Brain microvascular endothelial cell (primary cell): ENCODE results near the gene FUT6.

Experiments used
- DNase-seq: peaks from one replicate; pipeline ENCODE4 v3.0.0-alpha.2; 2020
- H3K27ac ChIP-seq: fragments of 250-450 bp; sonication (Bioruptor Pico); 2 replicates; pipeline ENCODE4 v1.5.1; 2020; ENCODE audit warnings: mild to moderate bottlenecking, moderate library complexity
- H3K27me3 ChIP-seq: fragments of 250-450 bp; sonication (Bioruptor Pico); replicated peaks from 2 replicates; pipeline ENCODE4 v1.5.1; 2020; ENCODE audit warnings: mild to moderate bottlenecking
- H3K36me3 ChIP-seq: fragments of 250-450 bp; sonication (Bioruptor Pico); replicated peaks from 2 replicates; pipeline ENCODE4 v1.5.1; 2020; ENCODE audit warnings: mild to moderate bottlenecking
- H3K4me3 ChIP-seq: 2 replicates; pipeline ENCODE4 v1.5.1; 2011; ENCODE audit warnings: low read depth, mild to moderate bottlenecking, control low read depth, low read length, moderate library complexity
- in situ Hi-C: cut with HindIII; loops from 2 replicates; pipeline ENCODE4 v1.10.0; 2017; ENCODE audit warnings: low sequenced_read_pairs, low pct_ligation_motif_present
- TF ChIP-seq, protein P1 (sequence below): IDR thresholded peaks from 2 replicates; pipeline ENCODE4 v1.5.1; 2011; ENCODE audit warnings: low read depth, mild to moderate bottlenecking, moderate library complexity, low read length, control low read depth, inconsistent platforms; ENCODE audit errors: missing control alignments

Gene FUT6

DNA sequence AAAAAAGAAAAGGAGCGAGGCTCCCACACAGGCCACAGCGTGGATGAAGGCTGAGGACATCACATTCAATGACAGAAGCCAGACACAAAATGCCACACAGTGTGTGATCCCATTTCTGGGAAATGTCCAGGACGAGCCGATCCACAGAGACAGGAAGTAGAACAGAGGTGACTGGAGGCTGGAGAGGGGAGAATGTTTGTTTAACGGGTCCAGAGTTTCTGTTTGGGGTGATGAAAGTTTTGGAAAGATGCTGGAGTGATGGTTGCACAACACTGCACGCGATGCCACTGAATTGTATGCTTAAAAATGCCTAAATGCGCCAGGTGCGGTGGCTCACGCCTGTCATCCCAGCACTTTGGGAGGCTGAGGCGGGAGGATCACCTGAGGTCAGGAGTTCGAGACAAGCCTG is 31.5 kb upstream of the FUT6 start:
- TF ChIP-seq, protein P1, sequence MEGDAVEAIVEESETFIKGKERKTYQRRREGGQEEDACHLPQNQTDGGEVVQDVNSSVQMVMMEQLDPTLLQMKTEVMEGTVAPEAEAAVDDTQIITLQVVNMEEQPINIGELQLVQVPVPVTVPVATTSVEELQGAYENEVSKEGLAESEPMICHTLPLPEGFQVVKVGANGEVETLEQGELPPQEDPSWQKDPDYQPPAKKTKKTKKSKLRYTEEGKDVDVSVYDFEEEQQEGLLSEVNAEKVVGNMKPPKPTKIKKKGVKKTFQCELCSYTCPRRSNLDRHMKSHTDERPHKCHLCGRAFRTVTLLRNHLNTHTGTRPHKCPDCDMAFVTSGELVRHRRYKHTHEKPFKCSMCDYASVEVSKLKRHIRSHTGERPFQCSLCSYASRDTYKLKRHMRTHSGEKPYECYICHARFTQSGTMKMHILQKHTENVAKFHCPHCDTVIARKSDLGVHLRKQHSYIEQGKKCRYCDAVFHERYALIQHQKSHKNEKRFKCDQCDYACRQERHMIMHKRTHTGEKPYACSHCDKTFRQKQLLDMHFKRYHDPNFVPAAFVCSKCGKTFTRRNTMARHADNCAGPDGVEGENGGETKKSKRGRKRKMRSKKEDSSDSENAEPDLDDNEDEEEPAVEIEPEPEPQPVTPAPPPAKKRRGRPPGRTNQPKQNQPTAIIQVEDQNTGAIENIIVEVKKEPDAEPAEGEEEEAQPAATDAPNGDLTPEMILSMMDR = no peak
- no peaks in the 10 kb centered on the region for H3K27me3 ChIP-seq
- no peak overlapping the region for H3K27ac ChIP-seq
- in situ Hi-C loops = no loop called here
- H3K36me3 ChIP-seq = no peaks in the 10 kb centered on the region
- DNase-seq = no peak
- no peak overlapping the region for H3K4me3 ChIP-seq

DNA sequence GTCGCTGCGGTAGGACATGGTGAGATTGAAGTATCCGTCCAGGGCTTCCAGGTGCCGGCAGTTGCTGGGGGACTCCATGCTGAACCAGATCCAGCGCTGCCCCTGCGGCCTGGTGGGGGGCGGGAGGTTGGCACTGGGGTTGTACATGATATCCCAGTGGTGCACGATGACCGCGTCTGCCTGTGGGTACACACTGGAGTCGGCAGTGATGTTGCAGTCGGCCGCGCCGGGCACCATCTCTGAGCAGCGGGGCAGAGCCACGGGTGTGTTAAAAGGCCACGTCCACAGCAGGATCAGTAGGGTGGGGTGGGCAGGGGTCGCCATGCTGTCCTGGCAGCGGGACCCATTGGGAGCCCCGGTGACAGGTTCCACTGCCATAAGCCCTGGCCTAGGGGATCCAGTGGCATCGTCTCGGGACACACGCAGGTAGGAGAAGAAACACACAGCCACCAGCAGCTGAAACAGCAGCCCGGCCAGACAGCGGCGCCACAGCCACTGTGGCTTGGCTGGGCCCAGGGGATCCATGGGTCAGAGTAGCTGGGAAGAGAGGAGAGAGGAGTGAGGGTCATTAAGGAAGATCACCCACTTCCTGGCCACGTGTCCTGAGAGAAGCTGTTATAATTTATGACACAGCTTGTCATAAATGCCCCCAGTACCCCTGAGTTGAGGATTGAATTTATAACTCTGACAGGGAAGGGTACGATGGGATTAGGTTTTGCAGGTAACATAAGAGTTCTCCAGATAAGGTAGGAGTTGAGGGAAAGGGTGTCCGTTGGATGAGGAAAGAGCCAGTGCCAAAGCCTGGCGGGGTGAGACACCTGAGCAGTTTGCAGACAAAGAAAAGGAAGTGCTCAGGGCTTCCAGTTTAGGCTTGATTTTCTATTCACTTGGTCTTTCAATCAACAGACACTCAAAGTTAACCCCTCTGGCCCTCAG is 28.0 kb upstream of the FUT6 start:
- Histone ChIP-seq H3K4me3 (no peak overlapping the region), H3K27ac (no peak overlapping the region), H3K27me3 (no peaks in the 10 kb centered on the region), H3K36me3 (no peaks in the 10 kb centered on the region)
- no peak for DNase-seq
- in situ Hi-C loops = no loop called here
- TF ChIP-seq, protein P1 = no peak

DNA sequence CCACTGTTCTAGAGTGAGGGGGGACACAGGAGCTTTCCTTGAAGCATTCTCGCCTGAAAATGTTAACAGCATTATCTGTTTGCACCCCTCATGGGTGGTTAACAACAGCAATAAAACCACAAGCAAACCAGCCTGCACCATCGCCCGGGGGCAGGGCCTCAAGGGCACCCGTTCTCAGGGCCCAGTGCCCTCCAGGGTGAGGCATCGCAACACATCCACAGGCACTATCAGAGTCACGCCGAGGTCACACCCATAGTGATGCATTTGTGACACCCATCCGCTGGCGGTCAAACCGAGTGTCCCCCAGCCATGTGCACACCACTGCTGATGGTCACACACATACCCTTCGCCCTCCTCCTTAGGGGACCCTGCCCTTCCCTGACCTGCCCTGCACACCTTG is 26.3 kb upstream of the FUT6 start:
- H3K27me3 ChIP-seq = no peaks in the 10 kb centered on the region
- TF ChIP-seq, protein P1 = no peak
- H3K4me3 ChIP-seq = no peak overlapping the region
- in situ Hi-C loops = no loop called here
- H3K27ac ChIP-seq = no peak overlapping the region
- H3K36me3 ChIP-seq = no peaks in the 10 kb centered on the region
- no peak for DNase-seq

DNA sequence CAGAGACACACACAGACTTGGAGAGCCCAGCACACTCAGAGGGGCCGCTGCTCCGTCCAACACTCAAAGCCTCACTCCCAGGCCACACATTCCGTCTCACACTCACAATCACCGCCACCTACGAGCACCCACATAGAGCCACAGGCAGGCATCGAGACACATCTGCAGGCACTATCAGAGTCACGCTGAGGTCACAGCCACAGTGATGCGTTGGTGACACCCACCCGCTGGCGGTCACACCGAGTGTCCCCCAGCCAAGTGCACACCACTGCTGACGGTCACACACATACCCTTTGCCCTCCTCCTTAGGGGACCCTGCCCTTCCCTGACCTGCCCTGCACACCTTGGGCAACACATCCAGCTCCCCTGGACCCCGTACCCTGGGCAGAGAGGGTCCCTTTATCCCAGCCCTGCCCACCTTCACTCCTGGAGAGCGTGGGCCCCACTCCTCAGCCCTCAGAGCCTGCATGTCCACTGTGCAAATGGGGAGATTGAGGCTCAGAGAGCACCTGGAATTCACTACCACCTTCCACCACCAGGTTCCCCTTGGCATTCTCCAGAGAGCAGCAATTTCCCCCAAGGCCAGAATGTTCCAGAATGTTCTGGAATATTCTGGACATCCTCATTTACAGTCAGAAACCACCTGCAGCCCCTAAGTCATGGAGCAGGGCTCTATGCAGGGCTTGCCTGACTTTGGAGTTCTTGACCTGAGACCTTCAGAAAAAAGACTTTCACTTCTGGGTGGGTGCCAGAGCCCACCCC is 25.4 kb upstream of the FUT6 start:
- no peak for DNase-seq
- Histone ChIP-seq H3K27me3 (no peaks in the 10 kb centered on the region), H3K4me3 (no peak overlapping the region), H3K36me3 (no peaks in the 10 kb centered on the region), H3K27ac (no peak overlapping the region)
- in situ Hi-C loops = no loop called here
- TF ChIP-seq, protein P1 = peak; percentile 32

DNA sequence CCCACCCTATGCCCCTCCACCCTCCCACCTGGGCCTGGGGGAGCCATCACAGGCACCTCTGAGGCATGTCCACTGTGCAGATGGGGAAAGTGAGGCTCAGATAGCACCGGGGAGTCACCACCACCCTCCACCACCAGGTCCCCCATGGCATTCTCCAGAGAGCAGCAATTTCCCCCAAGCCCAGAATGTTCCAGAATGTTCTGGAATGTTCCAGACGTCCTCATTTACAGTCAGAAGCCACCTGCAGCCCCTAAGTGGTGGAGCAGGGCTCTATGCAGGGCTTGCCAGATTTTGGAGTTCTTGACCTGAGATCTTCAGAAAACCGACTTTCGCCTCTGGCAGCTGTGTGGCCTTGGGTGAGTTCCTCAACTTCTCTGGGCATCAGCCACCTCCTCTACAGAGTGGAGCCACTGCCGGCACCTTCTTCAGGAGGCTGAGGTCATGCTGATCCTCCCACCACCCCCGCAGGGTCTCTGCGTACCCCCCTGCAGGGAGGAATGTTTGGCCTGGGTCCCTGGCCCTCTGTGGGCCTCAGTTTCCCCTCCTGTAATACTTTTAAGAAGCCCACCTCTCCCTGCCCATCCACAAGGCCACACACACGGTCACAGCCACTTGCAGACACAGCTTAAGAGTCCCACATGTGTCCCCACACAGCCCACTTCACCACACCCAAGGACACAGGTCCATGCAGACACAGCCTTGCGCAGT is 24.7 kb upstream of the FUT6 start:
- Histone ChIP-seq H3K27me3 (no peaks in the 10 kb centered on the region), H3K4me3 (no peak overlapping the region), H3K36me3 (no peaks in the 10 kb centered on the region), H3K27ac (no peak overlapping the region)
- TF ChIP-seq, protein P1 = no peak
- in situ Hi-C loops = no loop called here
- no peak for DNase-seq
